ENCODE results near the gene TMEM167A. TPM values are rescaled to one million over a fixed set of nuclear protein-coding genes. Genes with fewer than 3 reads are reported as not detected.
A peak's percentile ranks its signal among the peaks of the same experiment; 100 is the strongest.

TMEM167A gene
- total and polyA plus RNA-seq, 2 of the 8 experiments (the other 6 are each of a cell fraction or from before 2014, with no cell fraction given) = 50.6 to 178 TPM

DNA sequence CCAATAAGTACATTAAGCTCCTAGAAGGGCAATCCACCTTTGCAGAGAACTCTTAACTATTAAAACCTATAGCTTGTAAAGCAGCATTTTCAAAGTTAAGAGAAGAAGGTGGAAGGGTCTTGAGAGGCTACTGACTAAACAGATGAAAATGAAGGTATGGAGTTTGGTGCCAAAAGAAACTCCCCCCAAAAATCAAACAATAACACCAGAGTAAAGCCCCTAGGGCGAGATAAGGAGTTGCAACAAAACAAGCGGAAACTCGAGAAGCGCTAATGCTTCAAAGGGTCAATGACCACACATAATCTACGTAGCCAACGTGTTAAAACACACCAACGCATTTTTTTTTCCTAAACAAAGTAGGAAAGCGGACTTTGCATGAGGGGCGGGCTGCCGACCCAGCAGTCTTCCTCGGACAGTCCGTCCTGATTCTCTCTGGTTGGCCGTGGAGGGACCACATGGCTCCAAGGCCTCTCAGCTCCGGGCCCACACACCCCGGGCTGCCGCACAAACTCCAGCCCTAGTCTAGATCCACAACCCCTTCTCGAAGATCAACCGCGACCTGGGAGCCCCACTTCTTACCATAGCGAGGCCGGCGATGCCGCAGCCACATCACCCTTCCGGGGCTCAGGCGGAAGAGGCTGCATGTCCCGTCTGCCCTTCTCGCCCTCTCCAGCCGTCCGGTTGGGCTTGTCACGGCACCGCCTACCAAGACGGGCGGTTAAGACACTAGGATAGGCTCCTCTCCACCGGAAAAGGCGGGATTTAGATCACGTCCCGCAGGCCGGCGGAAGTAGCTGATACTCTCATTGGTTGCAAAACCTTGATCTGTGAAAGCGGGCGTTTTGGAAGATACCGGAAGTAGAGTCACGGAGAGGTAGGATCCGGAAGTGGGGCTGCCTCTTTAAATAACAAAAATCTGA, at the start of gene TMEM167A, which contains the start of gene XRCC4 (continued):
- TF ChIP-seq CTBP2 (IDR thresholded peaks at IDR 0.05; ENCODE audit: borderline replicate concordance, insufficient read depth, insufficient read length, low read length) (no peak), GABPA (IDR thresholded peaks at IDR 0.05; ENCODE audit: borderline replicate concordance, insufficient read depth, low read length) (peak; percentile 87; the same call in 1 of the 2 replicates), TEAD4 (IDR thresholded peaks at IDR 0.05; ENCODE audit: low read depth, low read length) (no peak), TAF7 (optimal IDR thresholded peaks at IDR 0.05; ENCODE audit: borderline replicate concordance, low read depth, low read length) (peak; percentile 93), CHD7 (IDR thresholded peaks at IDR 0.05; ENCODE audit: insufficient replicate concordance, low read length) (peak; percentile 3), ZNF274 (IDR thresholded peaks at IDR 0.05; ENCODE audit: borderline replicate concordance, extremely low read depth, low read length) (no peak), RAD21 (IDR thresholded peaks at IDR 0.05 in 1 of 2, conservative IDR thresholded peaks at IDR 0.05 in 1 of 2; ENCODE audit: low read depth in 2 of 2, low read length in 2 of 2) (no peak), BACH1 (IDR thresholded peaks at IDR 0.05; ENCODE audit: low read length) (no peak)

Measured in H1 (cell line).